VCaP (cell line): ENCODE results near the gene CSF2.

Experiments
- H3K27ac ChIP-seq: fragments of 450-650 bp; 2 replicates; pipeline ENCODE4 v1.5.1; 2017
- TF ChIP-seq, protein P1 (sequence below): fragments of 450-650 bp; conservative IDR thresholded peaks from 2 replicates; pipeline ENCODE4 v1.5.1; 2017; ENCODE audit warnings: mild to moderate bottlenecking, moderate library complexity

The CSF2 gene

DNA sequence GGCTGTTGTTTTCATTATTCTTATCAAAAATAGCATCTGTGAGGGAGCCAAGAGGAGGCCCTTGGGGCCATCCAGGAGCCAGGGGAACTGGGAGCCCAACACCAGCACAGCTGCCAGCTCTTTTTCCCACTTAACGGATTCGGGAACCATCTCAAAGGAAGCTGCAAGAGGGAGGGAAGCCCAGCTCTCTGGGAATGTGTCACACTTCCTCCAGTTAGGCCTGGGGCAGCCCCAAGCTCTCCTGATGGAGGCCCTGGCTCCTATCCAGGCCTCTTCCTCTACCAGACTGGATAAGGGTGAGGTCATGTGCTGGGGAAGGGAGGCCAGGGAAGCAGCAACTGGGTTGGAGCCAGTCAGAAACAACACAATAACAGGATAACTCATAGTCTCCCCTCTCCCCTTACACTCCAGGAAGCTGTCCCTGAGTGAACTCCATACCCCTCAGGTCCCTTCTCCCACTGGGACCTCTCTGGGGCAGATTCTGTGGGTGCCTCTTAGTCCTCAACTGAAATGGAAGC lies 12.7 kb downstream of the CSF2 start:
- TF ChIP-seq, protein P1, sequence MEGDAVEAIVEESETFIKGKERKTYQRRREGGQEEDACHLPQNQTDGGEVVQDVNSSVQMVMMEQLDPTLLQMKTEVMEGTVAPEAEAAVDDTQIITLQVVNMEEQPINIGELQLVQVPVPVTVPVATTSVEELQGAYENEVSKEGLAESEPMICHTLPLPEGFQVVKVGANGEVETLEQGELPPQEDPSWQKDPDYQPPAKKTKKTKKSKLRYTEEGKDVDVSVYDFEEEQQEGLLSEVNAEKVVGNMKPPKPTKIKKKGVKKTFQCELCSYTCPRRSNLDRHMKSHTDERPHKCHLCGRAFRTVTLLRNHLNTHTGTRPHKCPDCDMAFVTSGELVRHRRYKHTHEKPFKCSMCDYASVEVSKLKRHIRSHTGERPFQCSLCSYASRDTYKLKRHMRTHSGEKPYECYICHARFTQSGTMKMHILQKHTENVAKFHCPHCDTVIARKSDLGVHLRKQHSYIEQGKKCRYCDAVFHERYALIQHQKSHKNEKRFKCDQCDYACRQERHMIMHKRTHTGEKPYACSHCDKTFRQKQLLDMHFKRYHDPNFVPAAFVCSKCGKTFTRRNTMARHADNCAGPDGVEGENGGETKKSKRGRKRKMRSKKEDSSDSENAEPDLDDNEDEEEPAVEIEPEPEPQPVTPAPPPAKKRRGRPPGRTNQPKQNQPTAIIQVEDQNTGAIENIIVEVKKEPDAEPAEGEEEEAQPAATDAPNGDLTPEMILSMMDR = no peak
- no peak overlapping the region for H3K27ac ChIP-seq

DNA sequence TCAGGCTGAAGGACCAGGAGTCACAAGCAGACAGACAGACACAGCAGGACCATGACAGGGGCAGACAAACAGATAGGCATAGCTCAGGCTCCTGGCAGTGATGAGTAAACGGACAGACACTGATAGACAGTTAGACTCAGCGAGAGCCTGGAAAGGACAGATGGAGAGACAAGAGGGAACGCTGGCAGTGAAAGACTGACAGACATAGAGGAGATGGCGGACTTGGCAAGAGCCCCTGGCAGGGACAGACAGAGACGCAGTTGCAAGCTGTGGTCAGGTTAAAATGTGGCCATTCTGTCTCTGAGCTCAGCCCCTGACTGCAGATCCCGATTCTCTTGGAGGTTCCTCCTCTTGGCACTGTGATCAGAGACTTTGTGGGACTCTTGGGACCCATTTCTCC lies 13.6 kb downstream of the CSF2 start:
- H3K27ac ChIP-seq = no peak overlapping the region

DNA sequence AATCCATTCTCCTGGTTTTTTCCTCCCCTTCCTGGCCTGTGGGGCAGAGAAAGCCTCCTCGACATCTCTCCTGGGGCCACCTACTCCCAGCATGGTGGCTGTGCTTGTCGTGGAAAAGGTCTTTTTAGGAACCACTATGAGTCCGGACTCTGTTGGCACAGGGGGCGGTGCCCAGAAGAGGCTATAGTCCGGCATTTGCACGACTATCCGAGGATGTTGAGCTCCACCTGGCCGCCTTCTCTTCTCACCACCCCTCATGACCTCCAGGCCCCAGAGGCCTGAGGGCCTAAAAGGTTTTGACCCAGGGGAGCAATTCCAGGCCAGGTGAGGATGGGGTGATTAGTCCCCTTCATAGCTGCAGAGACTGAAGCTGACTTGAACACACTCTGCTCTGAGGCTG lies 14.1 kb downstream of the CSF2 start:
- TF ChIP-seq, protein P1 = no peak
- no peak overlapping the region for H3K27ac ChIP-seq

More for the DNA sequence above, 13.6 kb downstream of the CSF2 start:
- TF ChIP-seq, protein P1 = no peak

DNA sequence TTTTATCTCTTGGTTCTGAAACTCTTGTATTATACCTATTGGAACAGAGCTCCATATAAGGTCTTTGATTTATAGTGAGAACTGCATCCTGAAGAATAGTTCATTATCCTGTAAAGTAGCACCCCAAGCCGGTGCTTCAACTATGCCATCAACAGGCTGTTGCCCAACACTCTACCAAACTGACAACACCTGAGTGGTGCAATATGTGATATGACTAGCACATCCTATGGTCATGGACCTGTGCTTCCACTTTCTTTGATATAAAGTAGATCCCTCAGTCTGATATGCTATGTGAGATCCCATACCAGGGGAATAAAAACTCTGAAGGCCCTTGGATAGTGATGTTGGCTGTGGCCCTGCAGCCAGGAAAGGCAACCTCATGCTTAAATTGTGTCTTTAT lies 15.8 kb downstream of the CSF2 start:
- TF ChIP-seq, protein P1 = no peak
- no peak overlapping the region for H3K27ac ChIP-seq

DNA sequence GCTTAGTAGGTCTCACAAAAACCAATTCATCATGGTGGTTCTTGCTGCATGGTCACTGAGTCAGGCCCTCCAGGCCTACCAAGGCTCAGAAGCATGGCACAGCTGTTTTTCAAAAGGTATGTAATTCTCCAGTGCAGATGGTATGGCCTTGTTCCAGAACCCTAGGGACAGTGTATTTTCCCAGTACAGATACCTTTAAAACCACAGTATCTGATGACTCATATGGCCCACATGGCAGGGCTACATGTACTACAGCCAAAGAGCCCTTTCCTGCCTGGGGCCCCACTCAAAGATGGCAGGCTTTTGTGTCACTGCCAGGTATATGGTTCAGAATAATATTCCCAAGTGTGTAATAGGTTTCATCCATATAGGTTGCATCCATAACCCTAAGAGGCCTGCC lies 16.5 kb downstream of the CSF2 start:
- no peak overlapping the region for H3K27ac ChIP-seq
- TF ChIP-seq, protein P1 = no peak

DNA sequence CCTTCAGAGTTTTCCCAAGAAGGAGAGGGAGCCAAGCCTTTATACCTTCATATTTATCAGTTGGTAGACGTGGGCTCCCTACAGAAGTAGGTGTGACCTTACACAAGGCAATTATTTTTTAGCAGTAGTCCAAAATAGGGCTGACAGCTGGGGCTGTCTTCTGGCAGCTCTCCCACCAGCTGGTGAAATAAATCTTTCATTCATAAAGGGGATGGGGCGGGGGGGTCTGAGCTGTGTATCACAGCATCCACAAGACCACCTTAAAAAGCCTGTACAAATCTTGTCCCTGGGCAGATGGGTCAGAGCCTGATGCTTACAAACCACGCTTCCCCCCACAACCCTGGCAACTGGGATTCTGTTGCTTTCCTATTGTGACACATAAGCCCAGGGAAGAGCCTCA lies 19.7 kb downstream of the CSF2 start:
- TF ChIP-seq, protein P1 = no peak
- no peak overlapping the region for H3K27ac ChIP-seq

DNA sequence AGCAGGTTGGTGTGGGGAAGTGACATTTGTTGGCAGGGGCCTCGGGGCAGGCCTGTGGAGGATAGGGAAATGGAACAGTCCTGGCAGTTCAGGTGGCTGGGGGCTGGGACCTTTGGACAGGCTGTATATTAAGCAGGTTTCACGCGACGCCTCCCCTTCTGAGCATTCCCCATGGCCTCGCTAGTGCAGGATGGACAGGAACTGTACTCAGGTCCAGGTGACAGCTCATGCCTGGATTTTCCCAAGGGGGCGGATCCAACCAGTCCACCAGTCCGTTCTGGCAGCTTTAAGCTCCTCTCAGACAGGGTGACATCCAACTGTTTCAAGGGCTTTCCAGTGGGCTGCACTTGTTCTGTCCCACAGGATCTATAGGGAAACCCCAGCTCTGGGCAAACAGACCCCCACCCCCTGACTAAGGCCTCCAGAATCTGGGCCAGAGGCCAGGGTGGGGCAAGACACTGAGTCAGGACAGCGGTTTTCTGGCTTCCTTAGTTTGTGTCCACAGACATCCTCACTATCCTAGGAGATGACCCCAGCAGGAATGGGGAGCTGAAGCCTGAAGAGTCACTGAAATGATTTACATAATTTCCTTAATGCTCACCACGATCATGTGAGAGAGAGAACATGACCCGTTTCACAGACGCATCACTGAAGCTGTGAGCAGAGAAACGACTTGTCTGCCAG lies 20.9 kb downstream of the CSF2 start:
- H3K27ac ChIP-seq = no peak overlapping the region
- TF ChIP-seq, protein P1 = no peak
